HG03159 (cell line): ENCODE measurements around the gene DNAJC11.

Source experiments
- ATAC-seq: cut with Tn5 transposase; IDR thresholded peaks from one replicate; pipeline ENCODE4 v1.9.1; 2021; ENCODE audit warnings: mild to moderate bottlenecking, moderate library complexity; ENCODE audit not compliant: unreplicated experiment

The DNAJC11 gene

DNA sequence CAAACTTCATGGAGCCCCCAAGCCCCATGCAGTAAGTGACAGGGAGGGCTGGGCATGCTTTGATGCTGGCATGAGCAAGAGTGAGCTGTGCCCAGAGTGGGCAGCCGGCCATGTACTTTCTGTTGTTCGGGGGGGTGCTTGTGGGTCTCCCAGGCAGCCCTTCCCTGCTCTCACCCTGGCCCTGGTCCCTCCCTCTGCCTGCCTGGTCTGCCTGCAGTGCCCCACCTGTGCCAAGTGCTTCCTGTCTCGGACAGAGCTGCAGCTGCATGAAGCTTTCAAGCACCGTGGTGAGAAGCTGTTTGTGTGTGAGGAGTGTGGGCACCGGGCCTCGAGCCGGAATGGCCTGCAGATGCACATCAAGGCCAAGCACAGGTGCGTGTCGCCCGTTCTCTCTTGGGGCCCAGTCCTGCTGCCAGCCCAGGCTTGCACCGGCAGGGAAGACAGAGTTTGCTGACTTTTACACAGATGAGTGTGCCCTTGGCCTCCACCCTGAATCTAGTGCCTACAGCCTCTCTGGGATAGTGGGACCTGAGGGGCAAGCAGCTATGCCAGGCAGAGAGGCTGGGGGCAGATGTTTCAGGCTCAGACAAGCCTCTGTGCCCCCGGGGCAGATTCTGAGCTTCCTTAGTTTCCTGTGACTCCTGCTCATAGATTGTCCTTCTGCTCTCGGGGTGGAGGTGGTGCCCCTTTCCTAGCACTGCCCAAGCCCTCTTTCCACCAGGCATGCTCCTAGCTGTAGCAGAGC lies 114.2 kb downstream of the DNAJC11 start:
- no peak for ATAC-seq

DNA sequence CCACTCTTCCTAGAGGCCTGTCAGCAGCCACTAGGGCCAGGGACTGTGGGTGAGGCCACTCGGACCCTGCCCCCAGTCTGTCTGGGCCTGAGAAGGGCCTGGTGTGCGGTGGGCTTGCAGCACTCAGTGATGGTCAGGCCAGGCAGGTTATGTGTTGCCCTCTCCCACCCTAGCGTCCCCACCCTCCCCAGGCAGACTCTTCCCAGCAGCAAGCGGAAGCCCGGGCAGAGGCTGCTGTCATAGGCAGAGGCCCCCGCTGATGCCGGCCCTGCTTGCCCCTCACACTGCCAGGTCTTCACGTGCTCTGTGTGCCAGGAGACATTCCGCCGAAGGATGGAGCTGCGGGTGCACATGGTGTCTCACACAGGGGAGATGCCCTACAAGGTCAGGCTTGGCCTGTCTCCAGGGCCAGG lies 115.2 kb downstream of the DNAJC11 start:
- no peak for ATAC-seq

DNA sequence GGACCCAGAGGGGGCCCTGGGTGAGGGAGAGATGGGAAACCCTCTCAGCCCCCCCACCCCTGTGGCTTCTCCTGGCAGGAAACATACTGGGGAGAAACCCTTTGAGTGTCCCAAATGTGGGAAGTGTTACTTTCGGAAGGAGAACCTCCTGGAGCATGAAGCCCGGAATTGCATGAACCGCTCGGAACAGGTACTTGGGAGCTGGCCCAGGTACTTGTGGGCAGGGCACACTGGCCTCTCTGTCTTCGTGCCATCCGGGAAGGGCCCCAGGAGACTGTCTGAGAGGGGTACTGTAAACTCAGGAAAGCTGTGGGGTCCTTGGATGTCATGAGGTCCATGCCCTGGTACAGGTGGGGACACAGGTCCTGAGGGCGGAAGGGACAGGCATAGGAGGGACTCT lies 115.8 kb downstream of the DNAJC11 start:
- ATAC-seq, result no peak

DNA sequence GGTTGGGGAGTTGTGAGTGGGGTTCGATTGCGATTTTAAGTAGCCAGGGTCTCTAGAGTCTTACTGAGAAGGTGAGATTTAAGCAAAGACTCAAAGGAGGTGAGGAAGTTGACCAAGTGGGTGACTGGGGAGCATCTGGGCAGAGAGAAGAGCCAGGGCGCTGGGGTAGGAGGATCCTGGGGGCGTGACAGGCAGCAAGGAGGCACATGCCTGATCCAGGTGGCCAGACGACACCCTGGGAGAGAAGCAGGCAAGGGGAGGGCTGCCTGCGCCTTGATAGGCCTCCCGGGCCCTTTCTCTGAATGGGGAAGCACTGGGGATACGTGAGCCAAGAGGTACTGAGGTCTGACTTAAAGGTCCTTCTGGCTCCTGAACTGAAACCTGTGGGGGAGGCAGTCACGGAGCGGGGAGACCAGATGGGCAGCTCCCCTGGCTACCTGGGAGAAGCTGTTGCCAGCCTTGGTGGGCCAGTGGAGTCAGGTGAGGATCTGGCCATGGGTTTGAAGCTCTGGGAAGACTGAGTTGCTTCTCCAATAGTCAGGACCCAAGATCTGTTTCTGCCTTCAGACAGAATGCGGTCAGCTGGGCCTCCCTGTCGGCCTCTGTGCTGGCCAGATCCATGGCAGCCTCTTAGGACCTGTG lies 116.4 kb downstream of the DNAJC11 start:
- no peak for ATAC-seq
